Lung microvascular endothelial cell (primary cell): ENCODE results near the gene FUT7. TPM values are rescaled to one million over a fixed set of nuclear protein-coding genes. Genes with fewer than 3 reads are reported as not detected.
"Not testable (repeated sequence)": the region's sequence is repeated elsewhere in the genome, so short reads cannot be mapped to it uniquely, and the experiment has no call there.

Source experiments
- DNase-seq, 2 donors: peaks; one replicate each; pipeline versions ENCODE4 v3.0.0 to v3.0.0-alpha.2; 2010; ENCODE audit warnings: low read depth in 2 of 2
- total RNA-seq: library from RNA; depleted of rRNA; stranded (reverse); fragments of >200 nt; gene quantifications from 2 replicates; pipeline ENCODE4 v1.2.1, GENCODE V29; 2014

Gene FUT7
- total RNA-seq, 1 donor from 2014 or later, result not detected

- no peak for DNase-seq
These were observed 34.4 kb upstream of the FUT7 start for GRCh38 chr9:137066096-137066861.

- no peak for DNase-seq
These were observed 33.6 kb upstream of the FUT7 start for GRCh38 chr9:137065336-137065967.

- no peak for DNase-seq
These were observed 32.9 kb upstream of the FUT7 start for GRCh38 chr9:137064880-137065164.

- DNase-seq, result peak; percentile 47 to 61
These were observed 32.4 kb upstream of the FUT7 start for GRCh38 chr9:137064027-137064879.

GRCh38 chr9:137063311-137064026 is 31.6 kb upstream of the FUT7 start:
- no peak for DNase-seq

- DNase-seq, result not testable (repeated sequence)
These were observed 30.9 kb upstream of the FUT7 start for GRCh38 chr9:137062798-137063197.

- no peak for DNase-seq
These were observed 30.5 kb upstream of the FUT7 start for GRCh38 chr9:137062384-137062783.

GRCh38 chr9:137058521-137059234 is 26.8 kb upstream of the FUT7 start:
- no peak for DNase-seq

- no peak for DNase-seq
These were observed 25.7 kb upstream of the FUT7 start for GRCh38 chr9:137057545-137057944.

GRCh38 chr9:137056739-137057415 is 25.0 kb upstream of the FUT7 start:
- no peak for DNase-seq

GRCh38 chr9:137055385-137056364 is 23.8 kb upstream of the FUT7 start:
- no peak for DNase-seq

- DNase-seq, result no peak
These were observed 23.1 kb upstream of the FUT7 start for GRCh38 chr9:137054932-137055384.

- DNase-seq, result no peak
These were observed 22.4 kb upstream of the FUT7 start, which contains the start of gene ENTPD2 for GRCh38 chr9:137053944-137054931. Gene ENTPD2 (minus strand): TSS chr9:137054061. CDS start chr9:137053997, 64 bp downstream.

GRCh38 chr9:137052998-137053943 is 21.4 kb upstream of the FUT7 start:
- DNase-seq, result no peak

GRCh38 chr9:137052293-137052692 is 20.4 kb upstream of the FUT7 start:
- DNase-seq, result no peak

GRCh38 chr9:137051145-137051724 is 19.3 kb upstream of the FUT7 start:
- DNase-seq, result no peak
